Uterus (tissue), 4 donors: Measurements from ENCODE around the gene GATM. TPM values are rescaled to one million over a fixed set of nuclear protein-coding genes. Genes with fewer than 3 reads are reported as not detected.

ENCODE experiments used
- DNase-seq, 2 donors: peaks; one replicate each; pipeline ENCODE4 v3.0.0-alpha.2; 2019 to 2020
- H3K27ac ChIP-seq, 2 donors: fragments of 200-600 bp; sonication (generic); 1 replicate in 1 of 2; 2 replicates in 1 of 2; pipeline ENCODE4 v1.5.1; 2016 to 2018
- H3K27me3 ChIP-seq, 2 donors: fragments of 200-600 bp; sonication (generic); one replicate each; pipeline ENCODE4 v1.5.1; 2018 to 2019; ENCODE audit warnings: control low read depth in 1 of 2
- H3K36me3 ChIP-seq, 2 donors: fragments of 200-600 bp; sonication (generic); one replicate each; pipeline ENCODE4 v1.5.1; 2019; ENCODE audit warnings: control low read depth in 1 of 2
- H3K4me1 ChIP-seq, 2 donors: fragments of 200-600 bp; sonication (generic); one replicate each; pipeline ENCODE4 v1.5.1; 2018 to 2019; ENCODE audit warnings: control low read depth in 1 of 2
- H3K4me3 ChIP-seq, 2 donors: fragments of 200-600 bp; sonication (generic); 1 replicate in 1 of 2; 2 replicates in 1 of 2; pipeline ENCODE4 v1.5.1; 2018 to 2019; ENCODE audit warnings: mild to moderate bottlenecking in 1 of 2
- H3K9me3 ChIP-seq, 2 donors: fragments of 200-600 bp; sonication (generic); one replicate each; pipeline ENCODE4 v1.5.1; 2019; ENCODE audit warnings: control low read depth in 1 of 2
- POLR2A ChIP-seq, 2 donors: fragments of 450-650 bp; IDR thresholded peaks; one replicate each; pipeline ENCODE4 v1.6.1; 2016; ENCODE audit warnings: antibody characterized with exemption in 2 of 2, mild to moderate bottlenecking in 1 of 2, moderate library complexity in 1 of 2
- intact Hi-C: fragments of 100-400 bp; cut with DNase I; formaldehyde crosslinking; loops from one replicate; pipeline ENCODE4 v1.15.1; 2023; ENCODE audit warnings: low total_unique reads
- total RNA-seq, 4 donors: library from RNA; depleted of rRNA in 3 of 4; stranded (reverse); fragments of >200 nt in 3 of 4; gene quantifications; one replicate each; pipeline versions ENCODE4 v1.1.0 to v1.2.4, GENCODE V29; 2014 to 2023
- TF ChIP-seq, protein P1 (sequence below), 4 experiments: fragments of 200-600 bp in 2 of 4; fragments of 450-650 bp in 2 of 4; sonication (generic) in 2 of 4; IDR thresholded peaks; one replicate each; pipeline ENCODE4 v1.5.1; 2016 to 2019; ENCODE audit warnings: antibody characterized with exemption in 4 of 4, mild to moderate bottlenecking in 2 of 4, moderate library complexity in 1 of 4
- donor health status: DM: yes; HTN: yes; CAD: no.

Gene GATM
- total RNA-seq, 4 donors from 2014 or later: 19.2 to 27.1 (median 23.6) TPM

GRCh38 chr15:45389351-45389750, 11.0 kb upstream of the GATM start:
- TF ChIP-seq, protein P1, sequence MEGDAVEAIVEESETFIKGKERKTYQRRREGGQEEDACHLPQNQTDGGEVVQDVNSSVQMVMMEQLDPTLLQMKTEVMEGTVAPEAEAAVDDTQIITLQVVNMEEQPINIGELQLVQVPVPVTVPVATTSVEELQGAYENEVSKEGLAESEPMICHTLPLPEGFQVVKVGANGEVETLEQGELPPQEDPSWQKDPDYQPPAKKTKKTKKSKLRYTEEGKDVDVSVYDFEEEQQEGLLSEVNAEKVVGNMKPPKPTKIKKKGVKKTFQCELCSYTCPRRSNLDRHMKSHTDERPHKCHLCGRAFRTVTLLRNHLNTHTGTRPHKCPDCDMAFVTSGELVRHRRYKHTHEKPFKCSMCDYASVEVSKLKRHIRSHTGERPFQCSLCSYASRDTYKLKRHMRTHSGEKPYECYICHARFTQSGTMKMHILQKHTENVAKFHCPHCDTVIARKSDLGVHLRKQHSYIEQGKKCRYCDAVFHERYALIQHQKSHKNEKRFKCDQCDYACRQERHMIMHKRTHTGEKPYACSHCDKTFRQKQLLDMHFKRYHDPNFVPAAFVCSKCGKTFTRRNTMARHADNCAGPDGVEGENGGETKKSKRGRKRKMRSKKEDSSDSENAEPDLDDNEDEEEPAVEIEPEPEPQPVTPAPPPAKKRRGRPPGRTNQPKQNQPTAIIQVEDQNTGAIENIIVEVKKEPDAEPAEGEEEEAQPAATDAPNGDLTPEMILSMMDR (IDR thresholded peaks at IDR 0.05): no peak
- TF ChIP-seq POLR2A (IDR thresholded peaks at IDR 0.05): no peak
- H3K27me3 ChIP-seq: no peaks in the 10 kb centered on the region
- H3K4me3 ChIP-seq: no peak overlapping the region
- no peaks in the 10 kb centered on the region for H3K4me1 ChIP-seq
- H3K36me3 ChIP-seq: no peaks in the 10 kb centered on the region
- H3K9me3 ChIP-seq: no peaks in the 10 kb centered on the region
- intact Hi-C loops: no loop called here
- DNase-seq: no peak
- no peak overlapping the region for H3K27ac ChIP-seq

- H3K4me1 ChIP-seq: no peaks in the 10 kb centered on the region
- no peak overlapping the region for H3K4me3 ChIP-seq
- no peak overlapping the region for H3K27ac ChIP-seq
- no peaks in the 10 kb centered on the region for H3K27me3 ChIP-seq
- DNase-seq: no peak
- no peaks in the 10 kb centered on the region for H3K9me3 ChIP-seq
- TF ChIP-seq, protein P1 (IDR thresholded peaks at IDR 0.05): no peak
- no peak for TF ChIP-seq POLR2A (IDR thresholded peaks at IDR 0.05)
- no peaks in the 10 kb centered on the region for H3K36me3 ChIP-seq
- intact Hi-C loops: no loop called here
Measured at GRCh38 chr15:45387380-45388007, 9.2 kb upstream of the GATM start.

DNA sequence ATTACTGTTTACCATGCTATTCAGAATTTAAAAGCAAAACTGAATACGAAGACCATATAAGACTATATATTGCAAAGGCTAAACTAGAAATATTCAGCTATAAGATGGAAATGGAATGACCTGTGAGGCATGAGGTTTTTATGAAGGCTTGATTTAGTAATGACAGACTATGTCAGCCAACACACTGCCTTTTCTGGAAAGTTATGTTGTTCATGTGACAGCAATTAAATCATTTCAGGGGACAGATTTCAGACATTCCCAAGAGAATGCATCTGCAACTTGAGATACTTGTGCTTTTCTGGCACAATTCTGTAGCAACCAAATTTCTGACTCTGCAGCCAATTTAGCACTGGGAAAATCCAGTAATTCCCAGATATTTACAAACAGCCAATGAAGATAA, 8.6 kb upstream of the GATM start:
- DNase-seq: no peak
- peak overlapping the region; percentile 30 to 44 for H3K27ac ChIP-seq
- no peaks in the 10 kb centered on the region for H3K36me3 ChIP-seq
- intact Hi-C loops: no loop called here
- no peaks in the 10 kb centered on the region for H3K4me1 ChIP-seq
- no peaks in the 10 kb centered on the region for H3K27me3 ChIP-seq
- no peak overlapping the region for H3K4me3 ChIP-seq
- no peaks in the 10 kb centered on the region for H3K9me3 ChIP-seq
- no peak for TF ChIP-seq POLR2A (IDR thresholded peaks at IDR 0.05)
- TF ChIP-seq, protein P1 (IDR thresholded peaks at IDR 0.05): no peak

DNA sequence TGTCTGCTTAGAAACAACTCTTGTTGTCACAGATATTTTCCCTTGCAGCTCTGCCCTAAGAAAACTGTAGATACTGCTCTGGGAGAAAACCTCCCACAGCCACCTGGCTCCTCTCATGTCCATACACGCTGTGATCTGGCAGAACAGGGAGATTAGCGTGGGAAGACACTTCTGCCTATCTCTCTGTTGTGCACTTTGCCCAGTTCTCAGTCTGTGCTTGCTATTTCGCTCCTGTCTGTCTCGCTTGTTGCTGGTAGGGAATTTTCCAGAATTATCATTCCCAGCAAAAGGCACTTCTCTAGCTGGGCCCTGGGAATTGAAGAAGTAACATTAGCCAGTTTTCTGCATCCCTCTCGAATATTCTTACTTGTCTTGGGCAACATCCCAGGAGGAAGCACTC, 8.1 kb upstream of the GATM start:
- Histone ChIP-seq H3K4me3 (no peak overlapping the region), H3K27me3 (no peaks in the 10 kb centered on the region), H3K27ac (peak overlapping the region; percentile 30 to 44), H3K4me1 (no peaks in the 10 kb centered on the region), H3K9me3 (no peaks in the 10 kb centered on the region), H3K36me3 (no peaks in the 10 kb centered on the region)
- peak in 1 of 2 donors; percentile 24 for DNase-seq
- intact Hi-C loops: no loop called here
- TF ChIP-seq, protein P1 (IDR thresholded peaks at IDR 0.05): no peak
- no peak for TF ChIP-seq POLR2A (IDR thresholded peaks at IDR 0.05)

DNA sequence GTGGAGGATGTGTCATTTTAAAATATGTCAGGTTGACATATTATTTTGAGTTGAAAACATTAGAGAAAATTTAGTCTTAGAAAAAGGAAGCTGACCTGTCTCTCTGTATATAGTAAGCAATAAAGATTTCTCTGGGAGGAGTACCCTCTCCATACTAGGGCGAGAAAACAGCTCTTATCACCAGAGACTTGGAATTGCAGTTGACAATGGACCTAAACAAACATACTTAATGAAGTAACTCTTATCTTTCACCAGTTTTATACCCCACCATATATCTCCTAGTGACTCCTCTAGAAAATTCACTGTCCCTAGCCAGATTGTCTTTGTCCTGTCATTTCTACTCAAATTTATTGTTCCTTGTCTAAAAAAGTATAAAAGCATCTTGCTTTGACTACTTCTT, 7.2 kb upstream of the GATM start:
- H3K27ac ChIP-seq: peak overlapping the region in 1 of 2 donors; percentile 30

More for the DNA sequence above, 7.2 kb upstream of the GATM start:
- no peaks in the 10 kb centered on the region for H3K36me3 ChIP-seq
- H3K9me3 ChIP-seq: no peaks in the 10 kb centered on the region
- H3K27me3 ChIP-seq: no peaks in the 10 kb centered on the region
- no peaks in the 10 kb centered on the region for H3K4me1 ChIP-seq
- no peak for DNase-seq
- intact Hi-C loops: no loop called here
- H3K4me3 ChIP-seq: no peak overlapping the region
- no peak for TF ChIP-seq POLR2A (IDR thresholded peaks at IDR 0.05)
- TF ChIP-seq, protein P1 (IDR thresholded peaks at IDR 0.05): no peak
